T-helper 2 cell (primary cell): Measurements from ENCODE around the gene TRPM1.

Experiments used
- DNase-seq, 5 experiments: peaks; one replicate each; pipeline versions ENCODE4 v3.0.0 to v3.0.0-alpha.2; 2012 to 2022

The TRPM1 gene

DNA sequence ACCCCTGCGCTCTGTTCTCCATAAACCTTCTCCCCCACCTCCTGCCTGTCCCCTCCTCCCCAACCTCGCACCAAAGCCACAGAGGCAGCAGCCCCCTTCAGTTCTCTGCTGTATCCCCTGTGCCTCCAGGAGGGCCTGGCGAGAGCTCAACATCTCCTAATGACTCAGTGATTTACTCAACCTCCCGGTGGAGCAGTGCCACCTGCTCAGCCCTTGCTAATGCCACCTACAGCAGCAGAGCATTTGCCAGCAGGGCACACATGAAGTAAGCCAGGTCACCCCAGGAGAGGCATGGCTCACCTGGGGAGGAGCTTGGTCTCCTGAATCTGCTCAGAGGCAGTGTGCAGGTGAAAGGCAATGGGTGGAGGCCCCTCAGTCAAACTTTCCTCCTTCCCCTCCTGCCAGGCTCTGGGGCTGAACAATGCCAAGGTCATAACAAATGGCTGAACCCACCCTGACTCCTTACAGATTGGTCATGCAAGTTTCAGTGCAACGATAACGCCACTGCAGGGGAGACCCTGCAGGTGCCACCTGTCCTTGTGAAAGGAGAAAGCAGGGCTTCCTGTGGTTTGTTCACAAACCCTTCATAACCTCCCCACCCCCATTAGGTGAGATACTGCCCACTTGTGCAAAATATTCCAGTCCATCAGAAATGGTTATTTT is 19.8 kb downstream of the TRPM1 start:
- DNase-seq = no peak

DNA sequence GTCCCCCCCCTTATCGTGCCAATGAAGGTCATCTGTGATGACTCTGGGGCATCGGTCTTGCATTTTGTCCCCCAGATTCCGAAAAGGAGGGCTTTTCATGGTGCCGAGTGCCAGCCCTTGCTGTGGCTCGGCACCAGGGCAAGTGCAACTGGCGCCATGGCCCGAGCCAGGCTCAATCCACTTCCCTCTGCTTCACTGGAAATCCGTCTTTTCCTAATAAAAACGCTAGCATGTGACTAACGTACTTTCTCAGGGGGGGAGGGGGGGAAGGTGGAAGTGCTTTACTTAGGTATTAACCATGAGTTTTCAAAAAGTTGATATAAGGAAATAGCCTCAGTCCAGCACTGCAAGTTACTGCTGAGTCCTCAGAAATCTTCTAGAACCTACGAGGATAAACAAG is 20.5 kb downstream of the TRPM1 start:
- DNase-seq = no peak

DNA sequence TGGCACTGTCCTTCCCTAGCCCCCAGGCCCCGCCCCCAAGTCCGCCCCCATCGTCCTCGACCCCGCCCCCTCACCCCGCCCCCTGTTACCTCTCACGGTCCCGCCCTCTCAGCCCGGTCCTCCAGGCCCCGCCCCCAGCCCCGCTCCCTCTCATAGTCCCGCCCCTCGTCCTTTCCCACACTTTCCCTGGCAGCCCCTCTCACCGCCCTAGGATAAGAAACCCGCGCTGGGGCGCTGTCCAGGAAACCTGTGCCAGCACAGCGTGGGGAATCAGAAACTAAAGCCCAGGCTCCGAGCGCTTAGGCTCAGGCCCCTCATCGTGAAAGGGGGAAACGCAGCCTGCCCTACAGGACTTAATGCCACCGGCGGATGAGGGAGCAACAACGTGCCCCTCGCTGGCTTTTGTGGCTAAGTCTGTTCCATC is 20.9 kb downstream of the TRPM1 start:
- DNase-seq = no peak

GRCh38 chr15:31079519-31079918 is 22.0 kb downstream of the TRPM1 start:
- no peak for DNase-seq

DNA sequence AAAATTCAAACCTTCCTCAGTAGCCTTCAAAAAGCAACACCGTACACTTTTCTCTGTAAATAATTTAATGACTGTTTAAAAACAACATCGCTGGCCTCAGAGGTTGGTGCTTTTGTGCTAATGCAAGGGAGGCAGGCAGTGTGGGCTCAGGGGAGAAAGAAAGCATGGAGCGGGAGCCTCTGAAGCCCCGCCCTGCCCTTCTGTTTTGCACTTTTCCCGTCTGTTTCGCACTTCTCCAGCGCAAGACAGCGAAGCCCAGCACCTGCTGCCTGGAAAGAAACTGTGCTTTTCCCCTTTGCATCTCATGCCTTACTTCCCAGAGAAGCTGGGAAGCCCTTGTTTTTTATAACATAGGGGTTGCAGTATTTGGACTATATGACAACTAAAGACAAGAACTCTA is 23.1 kb downstream of the TRPM1 start:
- no peak for DNase-seq

DNA sequence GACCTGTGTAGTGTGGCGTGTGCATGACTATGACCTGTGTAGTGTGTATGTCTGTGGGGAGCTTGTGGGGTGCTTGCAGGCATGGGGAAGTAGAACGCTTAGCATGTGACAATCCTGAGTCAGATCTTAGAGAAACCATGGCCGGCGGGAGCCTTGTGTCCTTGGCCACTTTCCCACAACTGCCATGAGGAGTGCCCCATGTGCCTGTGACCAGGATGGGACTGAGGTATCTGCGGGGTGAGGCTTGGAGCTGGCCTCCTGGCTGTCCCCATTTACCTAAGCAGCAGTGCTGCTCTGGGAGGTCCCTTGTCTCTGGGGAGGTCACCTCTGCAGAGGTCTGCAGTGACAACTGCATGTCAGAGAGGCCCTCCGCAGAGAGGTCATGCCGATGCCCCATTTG is 23.6 kb downstream of the TRPM1 start:
- no peak for DNase-seq

- DNase-seq = no peak
Measured at GRCh38 chr15:31077181-31077580, 24.3 kb downstream of the TRPM1 start.

GRCh38 chr15:31074321-31074720 is 27.2 kb downstream of the TRPM1 start:
- DNase-seq = no peak

GRCh38 chr15:31070867-31071266 is 30.7 kb downstream of the TRPM1 start:
- no peak for DNase-seq

DNA sequence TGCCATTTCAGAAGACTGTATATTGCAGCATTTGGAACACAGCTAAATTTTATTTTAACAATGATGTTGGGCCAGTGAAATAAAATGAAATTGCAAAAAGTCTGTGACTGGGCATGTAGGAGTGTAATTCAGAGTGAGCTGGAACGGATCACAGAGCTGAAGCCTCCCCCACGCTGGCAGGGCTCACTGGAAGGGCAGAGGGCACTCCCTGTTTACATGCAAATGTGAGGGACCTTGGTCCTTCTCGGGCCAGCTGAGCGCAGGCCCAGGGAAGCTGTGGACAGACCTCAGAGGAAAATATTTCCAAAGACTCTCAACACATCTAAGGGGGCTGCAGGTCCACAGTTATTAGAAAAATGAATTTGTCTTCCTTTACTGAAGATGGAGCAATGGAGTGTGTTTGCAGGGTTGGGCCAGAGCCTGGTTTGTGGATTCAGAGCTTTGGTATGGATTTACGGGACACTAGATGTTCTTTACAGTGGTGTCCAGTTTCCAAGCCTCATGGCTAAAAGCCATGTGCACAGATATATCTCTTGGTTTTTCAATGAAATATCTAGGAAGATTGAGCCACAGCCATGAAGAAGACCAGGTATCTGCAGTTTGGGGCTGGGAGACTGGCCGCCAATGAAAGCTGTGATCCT is 32.0 kb downstream of the TRPM1 start:
- no peak for DNase-seq

DNA sequence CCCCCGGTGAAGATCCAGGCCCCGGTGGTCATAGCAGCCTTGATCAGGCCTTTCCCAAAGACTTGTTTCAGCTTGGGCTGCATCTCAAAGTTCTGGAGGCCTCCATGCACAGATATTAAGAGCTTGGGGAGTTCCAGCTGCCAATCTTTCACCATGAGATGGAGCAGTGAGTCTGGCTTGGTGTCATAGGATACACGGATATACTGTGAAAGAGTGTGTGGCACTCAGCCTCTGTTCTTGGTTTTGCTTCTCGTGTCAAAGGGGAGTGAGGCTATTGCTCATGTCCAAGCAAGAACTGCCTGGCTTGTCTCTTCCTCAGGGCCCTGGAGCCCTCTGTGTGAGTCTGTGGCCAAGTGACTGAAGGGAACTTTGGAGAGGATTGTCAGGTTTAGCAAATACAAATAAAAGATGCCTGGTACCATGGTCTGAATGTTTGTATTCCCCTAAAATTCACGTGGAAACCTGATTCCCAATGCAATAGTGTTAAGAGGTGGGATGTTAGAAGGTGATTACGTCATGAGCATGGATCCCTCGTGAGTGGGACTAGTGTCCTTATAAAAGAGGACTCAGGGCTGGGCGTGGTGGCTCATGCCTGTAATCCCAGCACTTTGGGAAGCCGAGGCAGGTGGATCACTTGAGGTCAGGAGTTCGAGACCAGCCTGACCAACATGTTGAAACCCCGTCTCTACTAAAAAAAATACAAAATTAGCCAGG is 33.5 kb downstream of the TRPM1 start:
- no peak for DNase-seq

DNA sequence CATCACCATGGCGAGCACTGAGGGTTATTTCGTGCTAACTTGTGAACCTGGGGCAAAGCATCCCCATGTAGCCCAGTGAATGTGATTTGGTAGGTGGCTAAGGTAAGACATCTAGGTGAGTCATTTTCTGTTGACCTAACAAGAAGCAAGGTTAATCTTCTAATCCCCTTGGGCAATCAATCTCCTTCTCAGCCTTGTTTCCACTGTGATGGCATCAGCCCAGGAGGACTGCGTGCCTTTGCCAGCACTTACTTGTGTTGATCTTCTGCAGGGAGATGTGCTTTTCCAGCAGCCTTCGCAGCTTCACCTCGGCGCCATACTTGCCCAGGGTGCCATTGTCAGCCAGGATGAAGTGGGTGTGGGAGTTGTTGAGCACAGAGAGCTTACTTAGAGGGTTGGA is 35.7 kb downstream of the TRPM1 start:
- DNase-seq = no peak

DNA sequence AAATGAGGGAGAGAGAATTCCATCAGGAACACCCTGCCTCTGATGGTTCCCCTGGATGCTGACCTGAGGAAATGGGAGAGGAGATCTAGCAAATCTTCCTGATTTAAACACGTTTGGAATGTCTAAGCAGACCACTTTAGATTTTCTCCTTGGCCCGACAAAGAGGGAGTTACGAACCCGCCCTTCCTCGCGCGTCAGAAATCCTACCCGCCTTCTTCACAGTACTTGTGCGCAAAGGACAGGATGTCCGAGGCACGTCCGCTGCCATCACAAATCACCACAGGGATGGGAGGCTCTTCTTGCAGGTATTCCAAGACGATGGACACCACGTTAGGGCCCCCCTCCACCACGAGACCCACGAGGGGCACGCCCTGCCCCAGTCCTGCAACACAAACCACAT is 38.6 kb downstream of the TRPM1 start:
- no peak for DNase-seq

DNA sequence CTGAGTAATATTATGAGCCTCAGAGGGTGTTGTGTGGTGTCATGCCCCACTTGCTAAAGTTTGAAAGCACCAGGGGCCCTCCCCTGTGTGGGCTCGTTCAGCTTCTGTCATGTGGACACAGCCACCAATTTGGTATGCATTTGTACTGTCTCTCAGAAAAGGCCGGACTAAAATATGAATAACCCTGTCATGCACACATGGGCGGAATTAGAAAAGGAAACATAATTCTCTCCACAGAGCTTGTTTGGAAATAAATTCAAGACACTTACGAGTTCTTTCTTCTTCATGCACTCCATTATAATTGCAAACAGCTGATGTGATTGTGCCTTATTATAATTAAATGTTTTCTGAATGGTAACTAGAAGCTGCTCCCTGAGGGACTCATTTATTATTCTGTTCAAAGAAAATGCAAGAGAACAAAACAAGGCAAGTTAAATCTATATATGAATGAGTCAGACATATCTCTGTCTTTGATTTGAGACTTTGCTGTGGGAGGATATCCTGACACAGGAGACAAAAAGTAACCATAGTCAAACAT is 39.1 kb downstream of the TRPM1 start:
- no peak for DNase-seq

DNA sequence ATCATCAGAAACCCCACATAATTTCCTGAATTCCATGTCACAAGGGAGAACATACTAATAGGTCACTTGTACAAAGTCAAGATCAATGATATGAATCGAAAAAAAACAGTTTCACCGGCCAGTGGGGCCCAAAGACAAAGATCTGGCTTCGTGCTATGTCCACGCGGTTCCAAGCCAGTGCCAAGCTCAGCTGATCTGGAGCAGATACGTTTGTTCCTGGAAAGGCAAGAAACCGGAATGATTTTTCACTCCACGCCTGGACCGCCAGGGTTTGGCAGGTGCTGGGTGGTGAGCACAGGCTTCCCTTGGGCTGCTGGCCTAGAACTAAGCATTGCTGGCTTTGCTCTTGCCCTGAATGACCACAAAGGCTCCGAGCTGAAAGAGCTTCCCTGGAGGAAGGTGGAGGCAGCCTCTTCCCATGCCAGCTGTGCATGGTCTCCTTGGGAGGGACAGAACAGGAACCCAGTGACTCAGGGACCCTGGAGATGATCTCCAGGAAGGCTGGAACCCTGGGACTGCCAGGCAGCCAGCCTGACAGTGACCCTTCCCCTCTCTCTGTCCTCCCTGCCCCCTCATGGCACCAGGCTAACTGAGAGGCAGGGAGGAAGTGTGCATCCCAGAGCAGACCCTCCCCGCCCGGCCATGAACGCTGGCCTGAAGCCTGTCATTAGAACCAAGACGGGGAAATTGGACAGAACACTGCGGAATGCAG is 40.9 kb downstream of the TRPM1 start:
- no peak for DNase-seq

DNA sequence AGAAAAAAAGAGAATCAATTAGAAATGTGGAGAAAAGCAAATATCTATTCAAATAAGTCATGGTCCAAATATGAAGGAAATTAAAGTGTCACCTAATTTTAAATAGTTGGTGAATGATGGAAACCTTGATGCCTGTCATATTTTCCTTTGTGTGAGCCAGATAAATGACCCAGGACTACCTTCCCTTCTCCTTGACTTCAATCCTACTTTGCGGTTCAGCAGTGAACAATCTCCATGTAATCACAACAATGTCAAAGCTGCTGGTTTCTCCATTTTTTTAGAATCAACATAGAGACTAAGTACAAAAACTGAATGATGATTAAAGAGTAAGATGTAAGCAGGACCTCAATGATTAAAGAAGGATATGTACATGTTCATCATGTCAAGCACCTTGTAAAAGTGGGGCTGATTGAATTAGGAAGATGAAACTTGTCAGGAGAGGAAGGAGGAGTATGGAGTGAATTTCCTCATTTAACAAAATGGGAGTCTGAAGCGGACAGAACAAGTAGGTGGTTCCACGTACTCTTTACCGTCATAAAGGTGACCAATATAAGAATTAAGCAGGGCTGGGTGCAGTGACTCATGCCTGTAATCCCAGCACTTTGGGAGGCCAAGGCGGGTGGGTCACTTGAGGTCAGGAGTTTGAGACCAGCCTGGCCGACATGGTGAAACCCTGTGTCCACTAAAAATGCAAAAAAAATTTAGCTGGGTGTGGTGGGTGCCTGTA is 43.1 kb downstream of the TRPM1 start:
- no peak for DNase-seq

- no peak for DNase-seq
Measured at GRCh38 chr15:31051496-31052080, 49.9 kb downstream of the TRPM1 start.

GRCh38 chr15:31050953-31051352 is 50.6 kb downstream of the TRPM1 start:
- DNase-seq = no peak

- DNase-seq = no peak
Measured at GRCh38 chr15:31049682-31050615, 51.6 kb downstream of the TRPM1 start.

DNA sequence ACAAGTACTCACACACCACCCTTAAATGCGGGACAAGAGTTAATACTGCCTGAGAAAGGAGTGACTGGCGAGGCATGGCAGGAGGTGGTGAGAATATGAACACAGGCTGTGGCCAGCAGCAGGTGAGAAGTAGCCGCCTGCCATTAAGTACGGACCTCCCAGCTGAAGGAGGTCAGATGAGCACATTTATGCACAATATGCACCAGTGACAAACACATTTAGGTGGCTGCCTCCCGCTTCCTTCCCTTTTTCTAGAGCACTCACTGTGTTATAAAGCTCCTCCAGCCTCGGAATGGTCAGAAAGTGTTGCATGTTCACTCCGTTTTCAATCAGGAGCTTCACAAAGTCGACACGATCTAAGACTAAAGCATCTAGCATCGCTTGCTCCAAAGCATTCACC is 52.4 kb downstream of the TRPM1 start:
- no peak for DNase-seq

DNA sequence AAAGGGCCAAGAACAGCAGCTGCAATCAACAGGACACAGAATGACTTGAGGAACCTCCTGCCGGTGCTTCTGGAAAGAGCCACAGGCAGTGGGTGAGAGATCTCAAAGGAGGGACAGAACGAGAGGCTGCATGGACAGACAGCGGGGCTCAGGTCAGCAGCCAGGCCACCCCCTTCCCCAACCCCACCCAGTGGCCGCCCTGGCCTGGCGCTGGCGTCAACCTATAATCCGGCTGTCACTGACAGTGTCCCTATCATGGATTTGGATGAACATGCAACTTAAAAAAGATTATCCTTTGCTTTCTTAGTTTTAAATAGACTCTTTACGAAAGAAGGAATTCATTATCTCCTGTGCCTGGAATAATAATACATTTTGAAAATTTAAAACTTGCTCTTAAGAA is 54.1 kb downstream of the TRPM1 start:
- no peak for DNase-seq
